Neural progenitor cell (in vitro differentiated cells): ENCODE measurements around the gene INSYN2A.

Source experiments
- EZH2 ChIP-seq: fragments of 200-600 bp; sonication (generic); IDR thresholded peaks from 2 replicates; pipeline ENCODE4 v1.6.1; 2017; ENCODE audit warnings: antibody characterized with exemption, mild to moderate bottlenecking, moderate library complexity
- EZH2phosphoT487 ChIP-seq: fragments of 200-600 bp; sonication (generic); IDR thresholded peaks from 2 replicates; pipeline ENCODE4 v1.6.1; 2017; ENCODE audit warnings: antibody characterized with exemption
- TF ChIP-seq, protein P1 (sequence below): fragments of 200-600 bp; sonication (generic); IDR thresholded peaks from 2 replicates; pipeline ENCODE4 v1.5.1; 2017; ENCODE audit warnings: antibody characterized with exemption, mild to moderate bottlenecking

DNA sequence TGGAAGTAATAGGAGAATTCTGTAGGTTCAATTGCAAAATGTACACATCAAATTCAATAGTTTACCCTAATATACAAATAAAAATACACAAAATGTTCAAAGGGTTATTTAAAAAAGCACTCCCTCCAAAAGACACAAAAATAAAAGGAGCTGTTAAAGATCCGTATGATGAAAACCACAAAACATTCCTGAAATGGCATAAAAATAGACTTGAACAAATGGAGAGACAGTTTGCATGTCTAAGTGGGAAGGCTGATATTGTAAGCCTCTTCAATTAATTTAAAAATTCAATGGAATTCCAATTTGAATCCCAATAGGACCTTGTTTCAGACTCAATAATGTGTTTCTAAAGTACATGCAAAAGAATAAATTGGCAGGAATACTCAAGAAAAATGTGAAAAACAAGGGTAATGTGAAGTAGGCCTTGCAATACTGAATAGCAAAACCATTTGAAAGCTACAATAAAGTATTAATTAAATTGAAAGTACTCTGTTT lies 38.0 kb upstream of the INSYN2A start:
- TF ChIP-seq, protein P1, sequence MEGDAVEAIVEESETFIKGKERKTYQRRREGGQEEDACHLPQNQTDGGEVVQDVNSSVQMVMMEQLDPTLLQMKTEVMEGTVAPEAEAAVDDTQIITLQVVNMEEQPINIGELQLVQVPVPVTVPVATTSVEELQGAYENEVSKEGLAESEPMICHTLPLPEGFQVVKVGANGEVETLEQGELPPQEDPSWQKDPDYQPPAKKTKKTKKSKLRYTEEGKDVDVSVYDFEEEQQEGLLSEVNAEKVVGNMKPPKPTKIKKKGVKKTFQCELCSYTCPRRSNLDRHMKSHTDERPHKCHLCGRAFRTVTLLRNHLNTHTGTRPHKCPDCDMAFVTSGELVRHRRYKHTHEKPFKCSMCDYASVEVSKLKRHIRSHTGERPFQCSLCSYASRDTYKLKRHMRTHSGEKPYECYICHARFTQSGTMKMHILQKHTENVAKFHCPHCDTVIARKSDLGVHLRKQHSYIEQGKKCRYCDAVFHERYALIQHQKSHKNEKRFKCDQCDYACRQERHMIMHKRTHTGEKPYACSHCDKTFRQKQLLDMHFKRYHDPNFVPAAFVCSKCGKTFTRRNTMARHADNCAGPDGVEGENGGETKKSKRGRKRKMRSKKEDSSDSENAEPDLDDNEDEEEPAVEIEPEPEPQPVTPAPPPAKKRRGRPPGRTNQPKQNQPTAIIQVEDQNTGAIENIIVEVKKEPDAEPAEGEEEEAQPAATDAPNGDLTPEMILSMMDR = no peak
- no peak for TF ChIP-seq EZH2phosphoT487
- no peak for TF ChIP-seq EZH2
